BLaER1 treated with 17β-estradiol and CSF1 and Interleukin-3, amounts not matched to agents 10 nM and 100 nM (cell line): ENCODE data around the gene HOXC11.

Experiments used
- H3K27ac ChIP-seq, 11 experiments: shearing (Covaris generic); formaldehyde crosslinking; 2 replicates each; pipeline ENCODE4 v1.8.1; 2022
- H3K27me3 ChIP-seq, 11 experiments: shearing (Covaris generic); formaldehyde crosslinking; 2 replicates each; pipeline ENCODE4 v1.8.1; 2022
- H3K36me3 ChIP-seq, 11 experiments: shearing (Covaris generic); formaldehyde crosslinking; 2 replicates each; pipeline ENCODE4 v1.8.1; 2022
- H3K4me1 ChIP-seq, 10 experiments: shearing (Covaris generic); formaldehyde crosslinking; 2 replicates each; pipeline ENCODE4 v1.8.1; 2022
- H3K4me2 ChIP-seq, 11 experiments: shearing (Covaris generic); formaldehyde crosslinking; 2 replicates each; pipeline ENCODE4 v1.8.1; 2022
- H3K4me3 ChIP-seq, 10 experiments: shearing (Covaris generic); formaldehyde crosslinking; 2 replicates each; pipeline ENCODE4 v1.8.1; 2022
- H3K9ac ChIP-seq, 11 experiments: shearing (Covaris generic); formaldehyde crosslinking; 2 replicates each; pipeline ENCODE4 v1.8.1; 2022
- H3K9me3 ChIP-seq, 11 experiments: shearing (Covaris generic); formaldehyde crosslinking; replicated peaks in 1 of 11; 2 replicates each; pipeline ENCODE4 v1.8.1; 2022
- H4K20me1 ChIP-seq, 11 experiments: shearing (Covaris generic); formaldehyde crosslinking; 2 replicates each; pipeline ENCODE4 v1.8.1; 2022
- Cebpa-rat ChIP-seq, 11 experiments: shearing (Covaris generic); IDR thresholded peaks; 2 replicates each; pipeline ENCODE4 v1.8.1; 2022

HOXC11 gene

GRCh38 chr12:53977596-53978445 is 4.9 kb downstream of the HOXC11 start:
- H3K36me3 ChIP-seq: no peaks in the 10 kb centered on the region
- H4K20me1 ChIP-seq: peaks cover 0 to 88% (median 67%) of the 10 kb centered on the region in 11 experiments; a peak in 16 of 22 replicates
- H3K27me3 ChIP-seq: peaks cover 100% of the 10 kb centered on the region in 11 experiments
- no peak for TF ChIP-seq Cebpa-rat (IDR thresholded peaks at IDR 0.05)
- H3K4me3 ChIP-seq: no peak overlapping the region
- peaks cover 9 to 60% (median 34%) of the 10 kb centered on the region in 11 experiments for H3K9me3 ChIP-seq
- H3K4me2 ChIP-seq: no peak overlapping the region
- H3K9ac ChIP-seq: no peak overlapping the region
- peaks cover 0 to 12% (median 5%) of the 10 kb centered on the region in 10 experiments; a peak in 9 of 20 replicates for H3K4me1 ChIP-seq
- H3K27ac ChIP-seq: no peak overlapping the region

- Histone ChIP-seq H4K20me1 (peaks cover 0 to 88% (median 67%) of the 10 kb centered on the region in 11 experiments; a peak in 16 of 22 replicates), H3K27ac (no peak overlapping the region), H3K4me3 (no peak overlapping the region), H3K36me3 (no peaks in the 10 kb centered on the region), H3K9me3 (peaks cover 9 to 60% (median 29%) of the 10 kb centered on the region in 11 experiments), H3K27me3 (peaks cover 100% of the 10 kb centered on the region in 11 experiments), H3K9ac (no peak overlapping the region), H3K4me1 (peaks cover 0 to 16% (median 7%) of the 10 kb centered on the region in 10 experiments; a peak in 9 of 20 replicates), H3K4me2 (no peak overlapping the region)
- no peak for TF ChIP-seq Cebpa-rat (IDR thresholded peaks at IDR 0.05)
These were observed 5.8 kb downstream of the HOXC11 start for GRCh38 chr12:53978477-53979356.

GRCh38 chr12:53980104-53980801 is 7.3 kb downstream of the HOXC11 start:
- peaks cover 0 to 14% (median 3%) of the 10 kb centered on the region in 10 experiments; a peak in 5 of 20 replicates for H3K4me1 ChIP-seq
- peaks cover 99 to 100% (median 100%) of the 10 kb centered on the region in 11 experiments for H3K27me3 ChIP-seq
- no peak overlapping the region for H3K4me2 ChIP-seq
- no peak overlapping the region for H3K4me3 ChIP-seq
- H3K9ac ChIP-seq: no peak overlapping the region
- no peak for TF ChIP-seq Cebpa-rat (IDR thresholded peaks at IDR 0.05)
- H4K20me1 ChIP-seq: peaks cover 0 to 84% (median 64%) of the 10 kb centered on the region in 11 experiments; a peak in 16 of 22 replicates
- no peaks in the 10 kb centered on the region for H3K36me3 ChIP-seq
- no peak overlapping the region for H3K27ac ChIP-seq
- peaks cover 11 to 72% (median 32%) of the 10 kb centered on the region in 11 experiments for H3K9me3 ChIP-seq

GRCh38 chr12:53980802-53981496 is 8.0 kb downstream of the HOXC11 start:
- H3K27ac ChIP-seq: no peak overlapping the region
- peaks cover 0 to 9% (median 0%) of the 10 kb centered on the region in 10 experiments; a peak in 3 of 20 replicates for H3K4me1 ChIP-seq
- H3K27me3 ChIP-seq: peaks cover 99 to 100% (median 100%) of the 10 kb centered on the region in 11 experiments
- no peak for TF ChIP-seq Cebpa-rat (IDR thresholded peaks at IDR 0.05)
- no peak overlapping the region for H3K4me2 ChIP-seq
- peaks cover 13 to 72% (median 35%) of the 10 kb centered on the region in 11 experiments for H3K9me3 ChIP-seq
- no peaks in the 10 kb centered on the region for H3K36me3 ChIP-seq
- no peak overlapping the region for H3K4me3 ChIP-seq
- no peak overlapping the region for H3K9ac ChIP-seq
- H4K20me1 ChIP-seq: peaks cover 0 to 84% (median 64%) of the 10 kb centered on the region in 11 experiments; a peak in 17 of 22 replicates

GRCh38 chr12:53981634-53982565 is 9.0 kb downstream of the HOXC11 start:
- Histone ChIP-seq H4K20me1 (peaks cover 0 to 84% (median 63%) of the 10 kb centered on the region in 11 experiments; a peak in 17 of 22 replicates), H3K4me2 (no peak overlapping the region), H3K36me3 (no peaks in the 10 kb centered on the region), H3K9ac (no peak overlapping the region), H3K9me3 (peaks cover 6 to 72% (median 31%) of the 10 kb centered on the region in 11 experiments; a peak in 21 of 22 replicates), H3K4me1 (peaks cover 0 to 9% (median 0%) of the 10 kb centered on the region in 10 experiments; a peak in 3 of 20 replicates), H3K27me3 (peaks cover 99 to 100% (median 100%) of the 10 kb centered on the region in 11 experiments), H3K4me3 (no peak overlapping the region), H3K27ac (no peak overlapping the region)
- no peak; a peak in 1 of 22 replicates for TF ChIP-seq Cebpa-rat (IDR thresholded peaks at IDR 0.05)

- peaks cover 0 to 9% (median 0%) of the 10 kb centered on the region in 10 experiments; a peak in 3 of 20 replicates for H3K4me1 ChIP-seq
- H3K4me2 ChIP-seq: peak overlapping the region in 1 of 11 experiments; percentile 45; a peak in 1 of 22 replicates
- no peak overlapping the region for H3K27ac ChIP-seq
- peaks cover 0 to 86% (median 71%) of the 10 kb centered on the region in 11 experiments; a peak in 17 of 22 replicates for H4K20me1 ChIP-seq
- H3K9ac ChIP-seq: no peak overlapping the region
- H3K36me3 ChIP-seq: no peaks in the 10 kb centered on the region
- peaks cover 6 to 75% (median 27%) of the 10 kb centered on the region in 11 experiments; a peak in 20 of 22 replicates for H3K9me3 ChIP-seq
- H3K4me3 ChIP-seq: peak overlapping the region in 2 of 10 experiments; percentile 12 to 34; a peak in 1 of 20 replicates
- TF ChIP-seq Cebpa-rat (IDR thresholded peaks at IDR 0.05): no peak
- H3K27me3 ChIP-seq: peaks cover 99 to 100% (median 100%) of the 10 kb centered on the region in 11 experiments
These were observed 10.0 kb downstream of the HOXC11 start for GRCh38 chr12:53982648-53983567.
